K562 (cell line): Measurements from ENCODE around the gene MYO16. TPM values are rescaled to one million over a fixed set of nuclear protein-coding genes. Genes with fewer than 3 reads are reported as not detected.

Experiments
- ATAC-seq: fragments of 200-7000 bp; cut with Tn5 transposase; 3 replicates; pipeline ENCODE4 v1.9.1; 2020; ENCODE audit warnings: moderate library complexity
- BruUV-seq: library from RNA; stranded (reverse); fragments of 400-500 nt; replicated peaks from 2 replicates; lab custom pipeline; 2021; lab: Mats Ljungman, UMichigan
- CTCF ChIA-PET: fragments of 300-600 bp; formaldehyde crosslinking; extraction: SDS; loops from one replicate; lab custom pipeline; 2021; ENCODE audit warnings: low intra/inter-chr PET ratio; lab: Yijun Ruan, JAX
- POLR2A ChIA-PET: fragments of 300-600, 350-650 bp; sonication (Branson Sonifier 250); formaldehyde crosslinking; extraction: SDS; loops from one replicate; lab custom pipeline; 2021; ENCODE audit warnings: antibody characterized with exemption, inconsistent platforms; lab: Yijun Ruan, JAX
- DNase-seq, 4 experiments: peaks; one replicate each; pipeline versions ENCODE4 v3.0.0 to v3.0.0-alpha.2; 2011 to 2018; ENCODE audit warnings: low spot score in 3 of 4, mixed read lengths in 3 of 4; ENCODE audit errors: extremely low read depth in 1 of 4
- FAIRE-seq: peaks from 2 replicates; lab custom pipeline; 2011; peaks lifted over from hg19 to GRCh38; lab: Jason Lieb, UNC
- H2AFZ ChIP-seq: 2 replicates; pipeline ENCODE4 v1.6.0; 2011; ENCODE audit warnings: low read depth, low read length, control low read depth, inconsistent platforms
- H3K27ac ChIP-seq: fragments of 200-600 bp; 3 replicates; pipeline ENCODE4 v1.8.0; 2011; ENCODE audit warnings: low read depth, mild to moderate bottlenecking, control low read depth, inconsistent platforms, low read length, moderate library complexity, mixed read lengths; ENCODE audit errors: extremely low read depth
- H3K27me3 ChIP-seq, 2 experiments: fragments of 300-600 bp in 1 of 2; 2 replicates in 1 of 2; 3 replicates in 1 of 2; pipeline versions ENCODE4 v1.6.0 to v1.8.0; 2011; ENCODE audit warnings: inconsistent platforms in 2 of 2, low read length in 2 of 2, mild to moderate bottlenecking in 1 of 2, mixed read lengths in 1 of 2, moderate library complexity in 1 of 2; ENCODE audit not compliant: control insufficient read depth in 2 of 2, insufficient read depth in 2 of 2
- H3K36me3 ChIP-seq: fragments of 300-600 bp; 3 replicates; pipeline ENCODE4 v1.8.0; 2011; ENCODE audit warnings: mild to moderate bottlenecking, low read length, inconsistent platforms; ENCODE audit not compliant: control insufficient read depth, insufficient read depth
- H3K4me1 ChIP-seq, 2 experiments: fragments of 200-600 bp in 1 of 2; replicated peaks in 1 of 2; 2 replicates in 1 of 2; 3 replicates in 1 of 2; pipeline versions ENCODE4 v1.5.1 to v1.8.0; 2011; ENCODE audit warnings: inconsistent platforms in 2 of 2, low read length in 2 of 2, mild to moderate bottlenecking in 1 of 2, mixed read lengths in 1 of 2, moderate library complexity in 1 of 2; ENCODE audit not compliant: control insufficient read depth in 2 of 2, insufficient read depth in 2 of 2
- H3K4me2 ChIP-seq: 2 replicates; pipeline ENCODE4 v1.6.1; 2011; ENCODE audit warnings: low read length, control low read depth, inconsistent platforms, mixed read lengths; ENCODE audit not compliant: insufficient read depth
- H3K4me3 ChIP-seq: fragments of 200-600 bp; sonication (generic), shearing (Covaris generic); 2 replicates; pipeline ENCODE4 v1.5.1; 2016; ENCODE audit warnings: control low read depth, inconsistent platforms
- H3K79me2 ChIP-seq: fragments of 200-600 bp; 3 replicates; pipeline ENCODE4 v1.8.0; 2011; ENCODE audit warnings: low read length, inconsistent platforms; ENCODE audit not compliant: control insufficient read depth, insufficient read depth
- H3K9ac ChIP-seq, 2 experiments: 2 replicates each; pipeline versions ENCODE4 v1.6.0 to v1.6.1; 2011; ENCODE audit warnings: low read depth in 2 of 2, low read length in 2 of 2, control low read depth in 1 of 2, inconsistent platforms in 1 of 2, mild to moderate bottlenecking in 1 of 2, mixed read lengths in 1 of 2; ENCODE audit not compliant: insufficient read depth in 1 of 2
- H3K9me1 ChIP-seq: one replicate; pipeline ENCODE4 v1.6.0; 2011; ENCODE audit warnings: inconsistent platforms, mild to moderate bottlenecking, low read length, moderate library complexity; ENCODE audit not compliant: control insufficient read depth, insufficient read depth
- H3K9me3 ChIP-seq: replicated peaks from 2 replicates; pipeline ENCODE4 v1.5.1; 2011; ENCODE audit warnings: low read depth, low read length, inconsistent platforms; ENCODE audit not compliant: control insufficient read depth, insufficient read depth
- H4K20me1 ChIP-seq: replicated peaks from 2 replicates; pipeline ENCODE4 v1.6.1; 2011; ENCODE audit warnings: low read length, inconsistent platforms, mixed read lengths; ENCODE audit not compliant: control insufficient read depth, insufficient read depth
- EWSR1 ChIP-seq: fragments of 450-650 bp; IDR thresholded peaks from 2 replicates; pipeline ENCODE4 v1.6.1; 2018; ENCODE audit warnings: borderline replicate concordance, mild to moderate bottlenecking, low read depth, moderate library complexity; ENCODE audit not compliant: partially characterized antibody
- FOXJ3 ChIP-seq: sonication (generic); formaldehyde crosslinking; IDR thresholded peaks from 2 replicates; pipeline ENCODE4 v1.4.0; 2020; ENCODE audit warnings: mild to moderate bottlenecking, missing genetic modification reagents
- GATAD2A ChIP-seq: fragments of 450-650 bp; IDR thresholded peaks from 2 replicates; pipeline ENCODE4 v1.6.1; 2017
- HDAC1 ChIP-seq, 2 experiments: fragments of 450-650 bp; IDR thresholded peaks; 2 replicates each; pipeline ENCODE4 v1.6.1; 2016 to 2017; ENCODE audit warnings: inconsistent platforms in 1 of 2, mild to moderate bottlenecking in 1 of 2, moderate library complexity in 1 of 2
- NCOA4 ChIP-seq: fragments of 450-650 bp; IDR thresholded peaks from 2 replicates; pipeline ENCODE4 v1.6.1; 2018; ENCODE audit warnings: mild to moderate bottlenecking; ENCODE audit not compliant: partially characterized antibody
- NEUROD1 ChIP-seq: fragments of 150-350 bp; IDR thresholded peaks from 2 replicates; pipeline ENCODE4 v1.6.1; 2014; ENCODE audit warnings: borderline replicate concordance, low read length, low read depth; ENCODE audit not compliant: partially characterized antibody
- NR2F6 ChIP-seq: fragments of 450-650 bp; formaldehyde crosslinking; IDR thresholded peaks from 2 replicates; pipeline ENCODE4 v1.4.0; 2020; ENCODE audit warnings: mild to moderate bottlenecking
- PHTF2 ChIP-seq: fragments of 250-450 bp; sonication (Bioruptor Pico); IDR thresholded peaks from 2 replicates; pipeline ENCODE4 v1.5.0; 2021; ENCODE audit warnings: mild to moderate bottlenecking
- U2AF1 ChIP-seq: fragments of 200-400 bp; formaldehyde crosslinking; optimal IDR thresholded peaks from 2 replicates; pipeline ENCODE3; 2017; ENCODE audit warnings: mild to moderate bottlenecking, low read depth, low read length, moderate library complexity
- ZC3H8 ChIP-seq: fragments of 450-650 bp; IDR thresholded peaks from 2 replicates; pipeline ENCODE4 v1.6.1; 2017
- ZFX ChIP-seq: sonication (generic); formaldehyde crosslinking; IDR thresholded peaks from 2 replicates; pipeline ENCODE4 v1.8.0; 2022; ENCODE audit warnings: mild to moderate bottlenecking, missing genetic modification reagents, moderate library complexity
- ZNF324 ChIP-seq: fragments of 250-450 bp; sonication (Bioruptor Pico); IDR thresholded peaks from 2 replicates; pipeline ENCODE4 v1.4.0; 2020; ENCODE audit warnings: mild to moderate bottlenecking
- ZNF696 ChIP-seq: fragments of 250-450 bp; sonication (Bioruptor Pico); conservative IDR thresholded peaks from 2 replicates; pipeline ENCODE4 v1.4.0; 2020; ENCODE audit warnings: mild to moderate bottlenecking, moderate library complexity
- WGBS: fragments of 100-300 bp; shearing (Covaris generic); methylation state at CpG from one replicate; pipeline ENCODE4 v1.1.6; 2016; ENCODE audit warnings: low coverage, mixed read lengths; ENCODE audit not compliant: insufficient coverage; ENCODE audit errors: missing lambda C conversion rate; 5-methylcytosine and 5-hydroxymethylcytosine counted together
- in situ Hi-C: fragments of 300-500 bp; cut with MboI; formaldehyde crosslinking; loops from 4 replicates; pipeline ENCODE4 v1.15.0; 2018; ENCODE audit warnings: inconsistent platforms, mixed read lengths
- intact Hi-C: fragments of 100-400 bp; cut with micrococcal nuclease; formaldehyde crosslinking; loops from 2 replicates; pipeline ENCODE4 v1.14.2; 2022
- polyA plus RNA-seq, 8 experiments: library from polyadenylated mRNA; depleted of rRNA in 4 of 8; stranded (reverse) in 5 of 8; unstranded in 3 of 8; fragments of >200 nt; fragmentation: Nextera tagmentation in 2 of 8; fragmentation: Illumina TruSeq in 1 of 8; extraction: Ambion mirVana in 2 of 8; extraction: Trizol in 1 of 8; gene quantifications; 2 replicates each; pipeline versions ENCODE4 v1.2.1 to v1.2.3, GENCODE V29; 2011 to 2014; ENCODE audit warnings: inconsistent platforms in 1 of 8, missing spikeins in 1 of 8
- total RNA-seq, 7 experiments: library from RNA; depleted of rRNA in 6 of 7; stranded (reverse); fragments of >200 nt in 6 of 7; fragmentation: Illumina TruSeq in 2 of 7; extraction: Trizol in 2 of 7; gene quantifications; 2 replicates each; pipeline versions ENCODE4 v1.2.1 to v1.2.3, GENCODE V29; 2011 to 2021; ENCODE audit warnings: low replicate concordance in 1 of 7
- TF ChIP-seq, protein P1 (sequence below): fragments of 250-450 bp; sonication (Bioruptor Pico); IDR thresholded peaks from 2 replicates; pipeline ENCODE4 v1.8.0; 2022; ENCODE audit warnings: inconsistent platforms, mild to moderate bottlenecking, moderate library complexity, borderline replicate concordance
- TF ChIP-seq, protein P2 (sequence below): fragments of 250-450 bp; sonication (Bioruptor Pico); IDR thresholded peaks from 2 replicates; pipeline ENCODE4 v1.8.0; 2021; ENCODE audit warnings: borderline replicate concordance, mild to moderate bottlenecking, moderate library complexity; ENCODE audit not compliant: poor library complexity, severe bottlenecking
- TF ChIP-seq, protein P3 (sequence below): IDR thresholded peaks from 2 replicates; pipeline ENCODE4 v1.6.1; 2011; ENCODE audit not compliant: insufficient read length; ENCODE audit errors: extremely low read depth
- TF ChIP-seq, protein P4 (sequence below): fragments of 450-650 bp; conservative IDR thresholded peaks from 2 replicates; pipeline ENCODE4 v1.6.1; 2016; ENCODE audit warnings: missing genetic modification characterization, low read depth, mild to moderate bottlenecking, missing compliant biosample characterization, moderate library complexity

MYO16 gene
- total and polyA plus RNA-seq, 9 of the 15 experiments (the other 6 are each of a cell fraction or from before 2014, with no cell fraction given) = 4.3 to 45.7 (median 12.1) TPM

DNA sequence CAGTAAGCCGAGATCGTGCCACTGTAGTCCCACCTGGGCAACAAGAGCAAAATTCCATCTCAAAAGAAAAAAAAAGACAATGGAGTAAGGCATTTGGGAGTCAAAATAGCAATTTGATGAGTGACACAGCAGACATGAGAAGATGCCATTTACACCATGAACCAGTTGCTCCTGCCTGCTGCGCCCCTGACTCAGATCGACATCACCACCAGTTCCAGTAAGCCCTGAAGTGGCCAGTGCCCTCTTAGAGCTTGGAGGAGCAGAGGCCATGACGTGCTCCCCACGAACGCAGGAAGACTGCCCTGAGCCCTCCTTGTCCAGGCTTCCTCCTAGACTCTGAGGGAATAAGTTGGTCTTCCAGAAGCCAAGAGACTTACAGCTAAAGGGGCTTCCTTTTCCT lies 339.2 kb downstream of the MYO16 start:
- H3K27ac ChIP-seq = no peak overlapping the region
- H4K20me1 ChIP-seq = no peaks in the 10 kb centered on the region
- ChIA-PET CTCF (no interaction called here), POLR2A (no interaction called here)
- peaks cover 2% of the 10 kb centered on the region; the same call in 1 of the 3 replicates for H3K36me3 ChIP-seq
- H3K4me3 ChIP-seq = no peak overlapping the region
- no peak overlapping the region for H3K4me2 ChIP-seq
- no TSS peak for BruUV-seq
- no peaks in the 10 kb centered on the region for H3K9me3 ChIP-seq
- FAIRE-seq = no peak
- no peaks in the 10 kb centered on the region; a peak in 1 of 5 replicates for H3K27me3 ChIP-seq
- H3K9me1 ChIP-seq = no peaks in the 10 kb centered on the region
- no peak for DNase-seq
- ATAC-seq = no peak
- in situ Hi-C loops (loop anchor here (25.0 kb wide), 1 partner anchor 1144 kb away; no protein-coding TSS in a partner anchor), intact Hi-C loops (loop anchor here (10.0 kb wide), 2 partner anchors 166 to 1446 kb away; no protein-coding TSS in a partner anchor)
- H3K4me1 ChIP-seq = no peaks in the 10 kb centered on the region
- WGBS = 37% methylated on average over 7 of the region's 7 CpGs
- H3K79me2 ChIP-seq = no peaks in the 10 kb centered on the region
- H3K9ac ChIP-seq = no peak overlapping the region
- TF ChIP-seq U2AF1 (no peak), ZNF696 (CRISPR knock-in tag) (no peak), HDAC1 (IDR thresholded peaks at IDR 0.05) (no peak), FOXJ3 (CRISPR knock-in tag) (no peak), NEUROD1 (no peak), ZNF324 (CRISPR knock-in tag) (no peak), ZC3H8 (no peak), PHTF2 (CRISPR knock-in tag) (no peak), NCOA4 (no peak), EWSR1 (no peak), ZFX (no peak), GATAD2A (no peak), NR2F6 (no peak)
- TF ChIP-seq, protein P1, sequence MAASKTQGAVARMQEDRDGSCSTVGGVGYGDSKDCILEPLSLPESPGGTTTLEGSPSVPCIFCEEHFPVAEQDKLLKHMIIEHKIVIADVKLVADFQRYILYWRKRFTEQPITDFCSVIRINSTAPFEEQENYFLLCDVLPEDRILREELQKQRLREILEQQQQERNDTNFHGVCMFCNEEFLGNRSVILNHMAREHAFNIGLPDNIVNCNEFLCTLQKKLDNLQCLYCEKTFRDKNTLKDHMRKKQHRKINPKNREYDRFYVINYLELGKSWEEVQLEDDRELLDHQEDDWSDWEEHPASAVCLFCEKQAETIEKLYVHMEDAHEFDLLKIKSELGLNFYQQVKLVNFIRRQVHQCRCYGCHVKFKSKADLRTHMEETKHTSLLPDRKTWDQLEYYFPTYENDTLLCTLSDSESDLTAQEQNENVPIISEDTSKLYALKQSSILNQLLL = no peak
- TF ChIP-seq, protein P2, sequence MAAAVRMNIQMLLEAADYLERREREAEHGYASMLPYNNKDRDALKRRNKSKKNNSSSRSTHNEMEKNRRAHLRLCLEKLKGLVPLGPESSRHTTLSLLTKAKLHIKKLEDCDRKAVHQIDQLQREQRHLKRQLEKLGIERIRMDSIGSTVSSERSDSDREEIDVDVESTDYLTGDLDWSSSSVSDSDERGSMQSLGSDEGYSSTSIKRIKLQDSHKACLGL = no peak
- TF ChIP-seq, protein P3, sequence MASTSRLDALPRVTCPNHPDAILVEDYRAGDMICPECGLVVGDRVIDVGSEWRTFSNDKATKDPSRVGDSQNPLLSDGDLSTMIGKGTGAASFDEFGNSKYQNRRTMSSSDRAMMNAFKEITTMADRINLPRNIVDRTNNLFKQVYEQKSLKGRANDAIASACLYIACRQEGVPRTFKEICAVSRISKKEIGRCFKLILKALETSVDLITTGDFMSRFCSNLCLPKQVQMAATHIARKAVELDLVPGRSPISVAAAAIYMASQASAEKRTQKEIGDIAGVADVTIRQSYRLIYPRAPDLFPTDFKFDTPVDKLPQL = no peak
- TF ChIP-seq, protein P4, sequence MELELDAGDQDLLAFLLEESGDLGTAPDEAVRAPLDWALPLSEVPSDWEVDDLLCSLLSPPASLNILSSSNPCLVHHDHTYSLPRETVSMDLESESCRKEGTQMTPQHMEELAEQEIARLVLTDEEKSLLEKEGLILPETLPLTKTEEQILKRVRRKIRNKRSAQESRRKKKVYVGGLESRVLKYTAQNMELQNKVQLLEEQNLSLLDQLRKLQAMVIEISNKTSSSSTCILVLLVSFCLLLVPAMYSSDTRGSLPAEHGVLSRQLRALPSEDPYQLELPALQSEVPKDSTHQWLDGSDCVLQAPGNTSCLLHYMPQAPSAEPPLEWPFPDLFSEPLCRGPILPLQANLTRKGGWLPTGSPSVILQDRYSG (tag) = no peak
- H2AFZ ChIP-seq = no peak overlapping the region
